Measurements from ENCODE around the gene ECSIT.
"Not testable (repeated sequence)": the region's sequence is repeated elsewhere in the genome, so short reads cannot be mapped to it uniquely, and the experiment has no call there.

ECSIT gene

DNA sequence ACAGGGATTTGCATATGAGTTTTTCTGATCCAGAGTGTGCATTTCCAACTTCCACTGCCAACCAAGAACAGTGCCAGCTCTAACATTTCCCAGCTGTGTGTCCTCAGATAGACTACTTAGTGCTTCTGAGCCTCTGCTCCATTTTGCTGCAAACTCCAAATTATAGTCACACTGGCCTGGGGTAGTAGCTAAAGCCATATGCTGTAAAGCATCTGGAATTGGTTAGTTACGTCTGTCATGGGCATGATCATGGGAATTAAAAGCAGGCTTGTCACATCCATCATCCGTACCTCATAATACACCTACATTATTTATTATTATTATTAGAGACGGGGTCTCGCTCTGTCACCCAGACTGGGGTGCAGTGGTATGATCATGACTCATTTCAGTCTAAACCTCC is 55.2 kb downstream of the ECSIT start:
- DNase-seq: no peak

DNA sequence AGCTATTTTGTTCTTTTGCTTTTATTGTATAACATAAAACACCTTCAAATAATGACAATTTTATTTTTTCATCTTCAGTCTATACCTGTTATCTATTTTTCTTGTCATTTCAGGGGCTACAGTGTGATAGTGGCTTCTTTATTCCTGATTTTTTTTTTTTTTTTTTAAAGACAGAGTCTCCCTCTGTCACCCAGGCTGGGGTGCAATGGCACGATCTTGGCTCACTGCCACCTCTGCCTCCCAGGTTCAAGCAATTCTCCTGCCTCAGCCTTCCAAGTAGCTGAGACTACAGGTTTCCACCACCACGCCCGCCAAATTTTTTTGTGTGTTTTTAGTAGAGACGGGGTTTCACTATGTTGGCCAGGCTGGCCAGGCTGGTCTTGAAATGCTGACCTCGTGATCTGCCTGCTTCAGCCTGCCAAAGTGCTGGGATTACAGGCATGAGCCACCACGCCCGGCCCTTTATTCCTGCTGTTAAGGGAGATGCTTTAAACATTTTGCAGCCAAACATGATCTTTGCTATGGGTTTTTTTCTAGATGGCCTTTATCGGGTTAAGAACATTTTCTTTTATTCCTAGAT is 60.6 kb downstream of the ECSIT start:
- not testable (repeated sequence) for DNase-seq

DNA sequence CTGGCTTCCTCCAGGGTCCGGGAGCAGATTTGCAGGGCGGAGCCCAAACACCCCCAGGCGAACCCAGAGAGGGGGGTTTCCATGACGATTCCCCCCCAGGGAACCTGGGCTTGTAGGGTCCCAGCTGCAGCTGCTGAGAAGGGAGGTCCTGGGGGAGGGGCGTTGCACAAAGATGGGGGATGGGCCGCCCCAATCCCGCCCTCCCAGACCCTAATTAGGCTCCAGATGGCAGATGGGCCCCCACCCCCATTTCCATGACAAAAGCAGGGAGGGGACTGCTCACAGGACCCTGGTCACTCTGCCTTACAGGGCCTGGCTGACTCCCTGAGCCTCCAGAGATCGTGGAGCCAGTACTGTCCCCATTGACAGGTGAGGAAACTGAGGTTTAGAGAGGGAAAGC is 63.3 kb downstream of the ECSIT start:
- no peak for DNase-seq

DNA sequence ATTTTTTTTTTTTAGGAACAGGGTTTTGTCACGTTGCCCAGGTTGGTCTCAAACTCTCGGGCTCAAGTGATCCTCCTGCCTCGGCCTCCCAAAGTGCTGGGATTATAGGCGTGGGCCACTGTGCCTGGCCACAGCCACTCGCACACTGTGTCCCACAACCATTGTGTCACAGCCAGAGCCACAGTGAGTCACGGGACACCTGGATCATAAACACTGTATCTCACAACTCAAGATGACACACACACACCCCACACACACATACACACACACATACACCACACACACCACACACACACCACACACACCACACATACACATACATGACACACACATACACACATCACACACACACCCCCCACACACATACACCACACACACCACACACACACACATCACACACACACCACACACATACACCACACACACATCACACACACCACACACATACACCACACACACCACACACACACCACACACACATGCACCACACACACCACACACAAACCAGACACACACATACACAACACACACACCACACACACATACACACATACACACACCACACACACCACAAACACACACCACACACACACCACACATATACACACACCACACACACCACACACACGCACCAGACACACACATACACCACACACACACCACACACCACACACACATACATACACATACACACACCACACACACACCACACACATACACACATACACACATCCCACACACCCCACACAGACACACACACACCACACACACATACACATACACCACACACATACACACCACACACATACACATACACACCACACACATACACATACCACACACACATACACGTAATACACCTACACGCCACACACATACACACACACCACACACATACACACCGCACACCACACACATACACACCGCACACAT is 64.3 kb downstream of the ECSIT start:
- DNase-seq: no peak

DNA sequence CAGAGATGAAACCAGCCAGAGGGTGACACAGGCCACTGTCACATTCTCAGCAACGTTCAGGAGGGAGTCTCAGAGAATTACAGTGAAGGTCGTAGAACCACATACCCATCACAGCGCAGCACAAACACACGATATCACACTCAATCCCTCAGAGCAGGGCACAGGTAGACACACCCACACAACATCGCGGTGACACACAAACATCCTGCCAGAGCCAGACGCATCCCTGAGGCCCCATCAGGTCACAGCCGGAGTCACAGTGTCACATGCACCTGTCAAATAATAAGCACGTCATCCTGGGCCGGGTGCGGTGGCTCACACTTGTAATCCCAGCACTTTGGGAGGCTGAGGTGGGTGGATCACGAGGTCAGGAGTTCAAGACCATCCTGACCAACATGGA is 65.5 kb downstream of the ECSIT start:
- no peak for DNase-seq

DNA sequence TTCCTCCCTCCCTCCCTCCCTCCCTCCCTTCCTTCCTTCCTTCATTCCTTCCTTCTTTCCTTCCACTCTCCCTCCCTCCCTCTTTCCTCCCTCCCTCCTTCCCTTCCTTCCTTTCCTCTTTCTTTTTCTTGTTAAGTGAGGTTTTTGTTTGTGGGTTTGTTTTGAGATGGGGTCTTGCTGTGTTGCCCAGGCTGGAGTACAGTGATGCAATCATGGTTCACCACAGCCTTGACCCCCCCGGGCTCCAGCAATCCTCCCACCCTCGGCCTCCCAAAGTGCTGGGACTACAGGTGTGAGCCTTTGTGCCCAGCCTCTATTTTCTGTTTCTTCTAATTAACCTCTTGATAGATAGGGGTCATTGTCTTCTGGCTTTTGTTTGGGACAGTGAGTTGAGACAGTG is 67.5 kb downstream of the ECSIT start:
- no peak for DNase-seq

DNA sequence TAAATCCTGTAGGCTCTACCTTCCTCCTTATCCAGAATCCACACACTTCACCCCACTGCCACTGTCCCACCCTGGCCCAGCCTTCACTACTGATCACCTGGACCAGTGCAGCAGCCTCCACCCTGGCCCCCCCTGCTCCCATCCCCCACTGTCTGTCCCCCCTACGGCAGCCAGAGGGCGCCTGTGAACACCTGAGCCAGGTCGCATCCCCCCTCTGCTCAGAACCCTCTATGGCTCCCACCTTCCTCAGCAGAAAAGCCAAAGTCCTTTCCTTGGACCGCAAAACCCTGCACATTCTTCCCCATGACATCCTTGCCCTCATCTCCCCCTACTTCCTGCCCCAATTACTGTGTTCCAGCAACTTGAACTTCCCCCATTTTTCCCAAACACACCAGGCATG is 68.7 kb downstream of the ECSIT start:
- no peak for DNase-seq

DNA sequence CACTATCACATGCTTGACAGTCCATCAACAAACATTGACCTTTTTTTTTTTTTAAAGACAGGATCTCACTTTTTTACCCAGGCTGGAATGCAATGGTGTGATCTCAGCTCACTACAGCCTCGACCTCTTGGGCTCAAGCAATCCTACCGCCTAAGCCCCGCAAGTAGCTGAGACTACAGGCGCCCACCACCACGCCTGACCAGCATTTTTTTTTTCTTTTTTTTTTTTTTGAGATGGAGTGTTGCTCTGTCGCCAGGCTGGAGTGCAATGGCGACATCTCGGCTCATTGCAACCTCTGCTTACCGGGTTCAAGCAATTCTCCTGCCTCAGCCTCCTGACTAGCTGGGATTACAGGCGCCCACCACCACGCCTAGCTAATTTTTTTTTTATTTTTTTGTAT is 70.0 kb downstream of the ECSIT start:
- DNase-seq: not testable (repeated sequence)

DNA sequence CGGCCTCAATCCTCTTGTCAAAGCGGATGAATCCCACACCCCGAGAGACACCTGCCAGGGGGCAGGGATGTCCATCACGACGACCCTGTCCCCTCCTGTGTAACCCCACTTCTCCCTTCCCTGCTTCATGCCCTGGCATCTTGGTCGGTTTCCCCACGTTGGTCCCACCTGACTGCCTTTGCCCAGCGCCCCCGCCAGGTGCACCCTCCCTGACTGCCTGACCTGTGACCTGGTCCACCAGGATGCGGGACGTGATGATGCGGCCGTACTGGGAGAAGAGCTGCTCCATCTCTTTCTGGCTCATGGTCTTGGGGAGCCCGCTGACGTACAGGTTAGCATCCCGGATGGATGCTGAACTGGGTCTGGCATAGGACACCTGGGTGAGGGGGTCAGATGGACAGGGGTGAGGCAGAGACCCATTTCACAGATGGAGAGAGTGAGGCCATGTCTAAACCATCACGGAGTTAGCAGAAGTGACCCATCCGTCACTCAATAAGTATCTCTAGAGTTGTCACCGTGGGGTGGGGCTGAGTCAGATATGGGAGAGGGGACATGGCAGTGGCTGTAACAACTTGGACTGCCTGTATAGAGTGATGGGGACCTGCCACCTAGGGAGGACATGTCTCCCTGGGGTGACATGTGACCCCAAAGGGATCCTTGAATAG is 70.6 kb downstream of the ECSIT start:
- DNase-seq: no peak

DNA sequence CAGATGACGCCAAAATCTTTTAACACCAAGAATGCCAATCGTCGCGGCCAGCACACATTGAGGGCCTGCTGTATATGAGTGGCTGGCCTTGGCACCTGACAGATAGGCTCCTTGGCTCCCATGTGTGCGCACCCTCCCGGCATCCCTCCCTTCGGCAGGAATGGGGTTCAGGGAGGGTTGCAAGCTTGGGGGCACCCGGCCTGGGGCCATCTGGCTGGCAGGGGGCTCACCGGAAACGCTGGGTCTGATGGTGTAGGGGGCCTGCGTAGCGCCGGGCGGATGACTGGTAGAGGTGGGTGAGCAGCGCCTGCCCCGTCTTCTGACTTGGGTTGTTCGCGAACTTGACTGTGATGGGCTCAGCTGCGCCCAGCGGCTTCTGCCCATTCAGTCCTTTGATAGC is 71.1 kb downstream of the ECSIT start:
- no peak for DNase-seq

DNA sequence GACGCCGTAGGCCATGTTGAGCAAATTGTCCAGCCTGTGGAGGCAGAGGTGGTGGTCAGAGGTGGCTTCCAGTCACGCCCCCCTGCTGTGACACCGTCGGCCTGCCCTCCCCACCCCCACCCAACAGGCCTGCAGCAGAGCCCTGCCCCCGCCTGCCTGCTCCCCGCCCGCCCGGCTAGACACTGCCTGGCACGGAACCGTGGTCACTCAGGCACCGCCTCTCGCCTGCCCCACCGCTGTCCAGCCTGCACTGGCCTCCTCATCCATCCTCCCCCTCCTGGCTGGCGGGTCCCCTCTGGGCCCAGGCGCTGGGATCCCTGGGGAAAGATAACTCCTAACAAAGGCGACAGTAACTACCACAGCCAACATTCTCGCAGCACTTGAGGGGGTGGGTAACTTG is 71.8 kb downstream of the ECSIT start:
- DNase-seq: no peak

DNA sequence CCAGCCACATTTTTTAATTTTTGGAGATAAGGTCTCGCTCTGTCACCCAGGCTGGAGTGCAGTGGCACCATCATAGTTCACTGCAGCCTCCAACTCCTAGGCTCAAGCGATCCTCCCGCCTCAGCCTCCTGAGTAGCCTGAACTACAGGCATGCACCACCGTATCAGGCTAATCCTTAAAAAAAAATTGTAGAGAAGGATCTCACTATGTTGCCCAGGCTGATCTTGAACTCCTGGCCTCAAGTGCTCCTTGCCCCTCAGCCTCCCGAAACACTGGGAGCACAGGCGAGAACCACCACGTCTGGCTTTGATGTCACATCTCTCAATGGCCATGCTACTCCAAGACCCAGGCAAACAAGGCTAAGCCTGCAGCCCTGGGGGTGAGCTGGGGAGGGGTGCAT is 72.3 kb downstream of the ECSIT start:
- DNase-seq: no peak

Measured in activated CD4-positive, CD25-positive, alpha-beta regulatory T cell treated with anti-CD3 and anti-CD28 coated beads, Interleukin-2, amount 50 U/mL, for 72 hours (primary cell).